Peyer's patch (tissue), 4 donors: Measurements from ENCODE around the gene GOLGA8A. TPM values are rescaled to one million over a fixed set of nuclear protein-coding genes. Genes with fewer than 3 reads are reported as not detected.
"Not testable (repeated sequence)": the region's sequence is repeated elsewhere in the genome, so short reads cannot be mapped to it uniquely, and the experiment has no call there.

Experiments used
- DNase-seq, 3 donors: peaks; one replicate each; pipeline ENCODE4 v3.0.0-alpha.2; 2017 to 2019
- H3K27ac ChIP-seq, 4 donors: fragments of 200-600 bp; sonication (generic); one replicate each; pipeline ENCODE4 v1.5.1; 2016 to 2019
- H3K27me3 ChIP-seq, 2 donors: fragments of 200-600 bp; sonication (generic); one replicate each; pipeline ENCODE4 v1.5.1; 2019
- H3K36me3 ChIP-seq, 3 donors: fragments of 200-600 bp; sonication (generic); one replicate each; pipeline ENCODE4 v1.5.1; 2016 to 2019
- H3K4me1 ChIP-seq, 4 donors: fragments of 200-600 bp; sonication (generic); one replicate each; pipeline ENCODE4 v1.5.1; 2016 to 2019
- H3K4me3 ChIP-seq, 4 donors: fragments of 200-600 bp; sonication (generic); 1 replicate in 3 of 4; 2 replicates in 1 of 4; pipeline ENCODE4 v1.5.1; 2016 to 2019; ENCODE audit warnings: mild to moderate bottlenecking in 1 of 4
- H3K9me3 ChIP-seq, 4 donors: fragments of 200-600 bp; sonication (generic); one replicate each; pipeline ENCODE4 v1.5.1; 2016 to 2019; ENCODE audit warnings: mild to moderate bottlenecking in 1 of 4
- CTCF ChIP-seq, 6 experiments: fragments of 450-650 bp in 4 of 6; fragments of 200-600 bp in 2 of 6; sonication (generic) in 1 of 6; IDR thresholded peaks; one replicate each; pipeline ENCODE4 v1.5.1; 2017 to 2019; ENCODE audit warnings: antibody characterized with exemption in 6 of 6, mild to moderate bottlenecking in 3 of 6, moderate library complexity in 1 of 6
- POLR2A ChIP-seq, 2 donors: fragments of 450-650 bp; IDR thresholded peaks; one replicate each; pipeline ENCODE4 v1.5.1; 2017; ENCODE audit warnings: antibody characterized with exemption in 2 of 2, mild to moderate bottlenecking in 2 of 2, moderate library complexity in 2 of 2
- total RNA-seq, 4 donors: library from RNA; depleted of rRNA; stranded (reverse); fragments of >200 nt; gene quantifications; one replicate each; pipeline ENCODE4 v1.1.0, GENCODE V29; 2016

Gene GOLGA8A
- total RNA-seq, 4 donors from 2014 or later, result 23.6 to 153 (median 93.3) TPM

- Histone ChIP-seq H3K27me3 (no peaks in the 10 kb centered on the region), H3K9me3 (no peaks in the 10 kb centered on the region), H3K36me3 (peaks cover 0 to 4% (median 0%) of the 10 kb centered on the region in 3 donors), H3K4me1 (peaks cover 0 to 14% (median 0%) of the 10 kb centered on the region in 4 donors), H3K27ac (peak overlapping the region in 2 of 4 donors; percentile 30 to 58), H3K4me3 (peak overlapping the region; percentile 58 to 77 (median 68))
- DNase-seq, result peak; percentile 29 to 64 (median 50)
- no peak for TF ChIP-seq POLR2A (IDR thresholded peaks at IDR 0.05)
- no peak for TF ChIP-seq CTCF (IDR thresholded peaks at IDR 0.05)
Measured at GRCh38 chr15:34436956-34437442, 609 bp downstream of the GOLGA8A start.

DNA sequence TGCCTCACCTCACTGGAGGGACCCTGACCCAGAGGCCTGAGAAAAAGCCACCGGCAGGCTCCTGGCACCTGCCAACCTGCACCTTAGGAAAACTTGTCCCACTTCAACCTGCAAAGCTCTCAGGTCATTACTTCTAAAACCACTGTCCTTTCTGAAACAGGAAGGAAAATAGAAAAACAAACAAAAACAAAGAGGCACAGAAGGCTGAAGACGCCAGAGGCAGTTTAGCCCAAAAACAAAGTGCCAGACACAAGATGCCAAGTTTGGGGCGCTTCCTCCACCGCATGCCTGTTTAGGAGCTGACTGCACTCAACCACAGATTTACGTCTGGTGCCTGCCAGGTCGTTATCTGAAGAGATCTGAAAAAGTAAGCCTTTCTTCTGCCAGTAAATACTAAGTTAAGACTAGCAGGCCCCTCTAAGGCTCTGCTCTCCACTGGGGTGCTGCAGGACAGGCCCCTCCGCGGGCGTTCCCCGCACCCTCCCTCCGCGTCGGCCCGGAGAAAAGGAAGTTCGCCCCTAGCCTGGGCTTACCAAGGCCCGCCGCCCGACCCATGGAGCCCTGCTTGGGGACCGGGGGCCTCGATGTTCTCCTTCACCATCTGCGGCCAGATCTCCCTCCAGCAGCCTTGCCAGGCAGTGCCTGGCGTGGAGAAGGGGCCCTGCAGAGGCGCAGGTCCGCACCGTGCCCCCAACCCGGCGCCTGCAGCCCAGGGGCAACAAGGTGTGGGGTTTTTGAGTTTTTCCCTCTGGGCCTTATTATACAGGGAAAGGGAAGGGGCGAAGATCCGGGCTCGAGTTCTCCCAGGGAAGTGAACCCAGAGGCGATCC, 1.3 kb downstream of the GOLGA8A start:
- Histone ChIP-seq H3K4me3 (peak overlapping the region; percentile 58 to 77 (median 68)), H3K4me1 (peaks cover 0 to 14% (median 0%) of the 10 kb centered on the region in 4 donors), H3K27ac (peak overlapping the region in 2 of 4 donors; percentile 13 to 30), H3K36me3 (peaks cover 0 to 4% (median 0%) of the 10 kb centered on the region in 3 donors), H3K9me3 (no peaks in the 10 kb centered on the region), H3K27me3 (no peaks in the 10 kb centered on the region)
- no peak for TF ChIP-seq POLR2A (IDR thresholded peaks at IDR 0.05)
- TF ChIP-seq CTCF (IDR thresholded peaks at IDR 0.05), result no peak
- no peak for DNase-seq

DNA sequence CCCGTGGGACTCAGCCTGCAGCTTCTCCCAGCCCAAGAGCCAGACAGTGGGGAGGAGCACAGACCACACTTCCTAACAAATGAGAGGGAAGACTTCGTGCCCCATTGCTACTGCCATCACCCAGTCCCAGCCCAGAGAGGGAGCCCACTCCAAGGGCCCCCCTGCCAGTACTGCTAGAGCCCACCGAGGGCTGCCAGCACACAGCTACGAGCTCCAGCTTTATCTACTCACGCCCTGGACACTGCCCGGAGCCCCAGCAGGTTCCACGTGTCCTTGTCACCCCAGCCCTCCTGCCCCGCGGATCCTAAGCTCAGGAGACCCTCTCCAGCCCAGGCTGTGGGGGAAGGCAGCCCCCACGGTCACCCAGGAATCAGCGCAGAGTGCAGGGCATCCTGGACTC, 1.9 kb downstream of the GOLGA8A start:
- Histone ChIP-seq H3K36me3 (peaks cover 0 to 4% (median 0%) of the 10 kb centered on the region in 3 donors), H3K9me3 (no peaks in the 10 kb centered on the region), H3K27me3 (no peaks in the 10 kb centered on the region), H3K27ac (no peak overlapping the region), H3K4me1 (peaks cover 0 to 14% (median 0%) of the 10 kb centered on the region in 4 donors), H3K4me3 (no peak overlapping the region)
- TF ChIP-seq CTCF (IDR thresholded peaks at IDR 0.05) (no peak), POLR2A (IDR thresholded peaks at IDR 0.05) (no peak)
- DNase-seq, result no peak

GRCh38 chr15:34434627-34435305, 2.8 kb downstream of the GOLGA8A start:
- Histone ChIP-seq H3K27me3 (no peaks in the 10 kb centered on the region), H3K4me3 (no peak overlapping the region), H3K27ac (no peak overlapping the region), H3K36me3 (peaks cover 0 to 4% (median 0%) of the 10 kb centered on the region in 3 donors), H3K4me1 (peaks cover 0 to 14% (median 0%) of the 10 kb centered on the region in 4 donors), H3K9me3 (no peaks in the 10 kb centered on the region)
- TF ChIP-seq POLR2A (IDR thresholded peaks at IDR 0.05) (no peak), CTCF (IDR thresholded peaks at IDR 0.05) (no peak)
- no peak for DNase-seq

GRCh38 chr15:34433956-34434626, 3.5 kb downstream of the GOLGA8A start:
- H3K27ac ChIP-seq, DNase-seq, H3K4me3 ChIP-seq, H3K27me3 ChIP-seq, H3K36me3 ChIP-seq, H3K9me3 ChIP-seq: not testable (repeated sequence)
- H3K4me1 ChIP-seq, result peaks cover 0 to 14% (median 0%) of the 10 kb centered on the region in 4 donors

GRCh38 chr15:34430642-34431041, 7.0 kb downstream of the GOLGA8A start:
- not testable (repeated sequence) for H3K27me3 ChIP-seq, H3K9me3 ChIP-seq, DNase-seq, H3K36me3 ChIP-seq, H3K27ac ChIP-seq, H3K4me1 ChIP-seq, H3K4me3 ChIP-seq

GRCh38 chr15:34423425-34424090, 14.1 kb downstream of the GOLGA8A start:
- not testable (repeated sequence) for H3K36me3 ChIP-seq, DNase-seq, H3K4me3 ChIP-seq, H3K27ac ChIP-seq, H3K27me3 ChIP-seq, H3K4me1 ChIP-seq, H3K9me3 ChIP-seq

- not testable (repeated sequence) for H3K9me3 ChIP-seq, DNase-seq, H3K27ac ChIP-seq, H3K27me3 ChIP-seq, H3K4me3 ChIP-seq, H3K36me3 ChIP-seq, H3K4me1 ChIP-seq
Measured at GRCh38 chr15:34420953-34421352, 16.7 kb downstream of the GOLGA8A start.

DNA sequence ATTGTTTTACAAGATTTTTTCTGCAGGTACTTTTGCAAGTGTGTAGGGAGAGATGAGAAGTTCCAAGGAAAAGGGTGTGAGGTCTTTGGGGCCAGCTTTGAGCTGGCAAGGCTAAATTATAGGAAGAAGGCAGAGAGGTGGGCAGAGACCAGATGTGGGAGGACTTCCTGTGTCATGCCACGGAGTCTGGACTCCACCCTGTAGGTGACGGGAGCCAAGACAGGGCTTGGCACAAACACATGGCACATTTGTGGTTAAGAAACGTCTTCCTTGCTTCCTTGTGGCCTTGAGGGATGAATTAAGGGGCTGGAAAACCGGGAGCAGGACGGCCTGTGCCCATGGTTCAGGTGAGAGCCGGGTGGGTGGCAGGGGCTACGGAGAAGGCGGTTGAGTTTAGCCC, 19.2 kb downstream of the GOLGA8A start:
- H3K27me3 ChIP-seq, H3K4me3 ChIP-seq, H3K9me3 ChIP-seq, H3K4me1 ChIP-seq, DNase-seq, H3K27ac ChIP-seq, H3K36me3 ChIP-seq: not testable (repeated sequence)
